IPS-NIHi7 (cell line): ENCODE data around the gene SLC22A17.

Source experiments
- DNase-seq: peaks from one replicate; pipeline ENCODE4 v3.0.0; 2012; ENCODE audit warnings: mixed read lengths; ENCODE audit errors: extremely low spot score

SLC22A17 gene

DNA sequence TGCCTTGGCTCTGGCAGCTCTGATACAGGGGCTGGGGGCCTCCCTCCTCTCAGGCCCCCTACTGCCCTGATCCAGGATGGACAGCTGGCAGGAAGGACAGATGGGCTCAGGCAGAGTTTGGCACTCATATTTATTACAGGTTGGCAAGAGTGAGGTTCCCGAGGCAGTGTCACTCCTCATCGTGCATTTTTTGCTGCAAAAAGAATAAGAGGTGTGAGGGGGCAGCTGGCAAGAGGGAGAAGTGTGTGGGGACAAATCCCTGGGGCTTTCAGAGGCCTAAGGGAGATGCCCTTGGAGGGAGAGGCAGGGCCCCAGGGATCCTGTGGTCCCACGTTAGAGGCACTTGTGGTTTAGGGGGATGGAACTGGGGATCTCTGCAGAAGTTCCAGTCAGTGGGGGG, 29.2 kb upstream of the SLC22A17 start:
- no peak for DNase-seq

DNA sequence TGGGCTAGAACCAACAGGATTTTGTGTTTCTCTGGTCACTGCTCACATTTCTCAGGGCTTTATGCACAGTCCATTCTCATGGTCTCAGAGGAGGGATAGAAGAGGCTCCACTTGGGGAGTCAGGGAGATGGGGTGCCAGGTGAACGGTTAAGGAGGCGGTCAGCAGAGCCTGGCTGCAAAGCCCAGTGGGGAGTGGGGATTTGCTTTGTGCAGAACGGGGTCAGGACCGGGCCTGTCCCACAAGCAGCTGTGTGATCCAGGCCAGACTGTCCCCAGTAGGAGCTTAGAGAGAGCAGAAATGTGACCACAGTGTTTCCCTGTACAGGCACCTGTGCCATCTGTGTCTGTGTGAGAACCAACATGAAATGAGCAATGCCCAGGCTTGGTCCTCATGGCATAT, 28.3 kb upstream of the SLC22A17 start:
- DNase-seq, result no peak

DNA sequence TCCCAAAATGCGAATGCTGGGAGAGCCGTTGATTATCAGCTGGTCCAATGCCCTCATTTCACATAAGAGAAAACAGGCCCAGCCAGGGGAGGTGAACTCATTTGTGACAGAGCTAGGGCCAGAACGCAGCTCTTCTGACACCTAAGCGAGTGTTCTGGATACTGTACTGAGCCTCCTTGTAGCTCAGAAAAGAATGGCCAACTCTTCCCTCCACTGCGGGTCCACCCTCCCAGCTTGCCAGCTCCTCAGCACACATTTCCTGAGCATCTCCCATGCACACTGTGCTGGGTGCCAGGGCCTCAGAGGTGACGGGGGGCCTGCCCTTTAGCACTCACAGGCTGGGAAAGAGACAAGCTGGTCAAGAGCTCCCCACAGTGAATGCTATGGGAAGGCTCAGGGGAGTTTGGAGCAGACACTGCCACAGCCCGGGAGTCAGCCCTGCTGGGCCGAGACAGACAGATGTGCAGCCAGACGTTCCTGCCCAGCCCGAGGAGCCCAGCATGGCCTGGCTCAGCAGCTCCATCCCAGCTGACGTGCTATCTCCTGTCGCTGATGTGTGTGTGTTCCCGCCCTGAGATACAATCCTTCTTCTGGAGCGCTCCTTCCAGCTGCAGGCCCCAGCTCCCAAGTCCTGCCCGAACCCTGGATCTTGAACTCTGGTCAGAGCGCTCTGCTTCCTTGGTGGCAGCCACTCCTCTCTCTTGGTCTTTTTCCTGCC, 27.7 kb upstream of the SLC22A17 start:
- DNase-seq, result no peak

DNA sequence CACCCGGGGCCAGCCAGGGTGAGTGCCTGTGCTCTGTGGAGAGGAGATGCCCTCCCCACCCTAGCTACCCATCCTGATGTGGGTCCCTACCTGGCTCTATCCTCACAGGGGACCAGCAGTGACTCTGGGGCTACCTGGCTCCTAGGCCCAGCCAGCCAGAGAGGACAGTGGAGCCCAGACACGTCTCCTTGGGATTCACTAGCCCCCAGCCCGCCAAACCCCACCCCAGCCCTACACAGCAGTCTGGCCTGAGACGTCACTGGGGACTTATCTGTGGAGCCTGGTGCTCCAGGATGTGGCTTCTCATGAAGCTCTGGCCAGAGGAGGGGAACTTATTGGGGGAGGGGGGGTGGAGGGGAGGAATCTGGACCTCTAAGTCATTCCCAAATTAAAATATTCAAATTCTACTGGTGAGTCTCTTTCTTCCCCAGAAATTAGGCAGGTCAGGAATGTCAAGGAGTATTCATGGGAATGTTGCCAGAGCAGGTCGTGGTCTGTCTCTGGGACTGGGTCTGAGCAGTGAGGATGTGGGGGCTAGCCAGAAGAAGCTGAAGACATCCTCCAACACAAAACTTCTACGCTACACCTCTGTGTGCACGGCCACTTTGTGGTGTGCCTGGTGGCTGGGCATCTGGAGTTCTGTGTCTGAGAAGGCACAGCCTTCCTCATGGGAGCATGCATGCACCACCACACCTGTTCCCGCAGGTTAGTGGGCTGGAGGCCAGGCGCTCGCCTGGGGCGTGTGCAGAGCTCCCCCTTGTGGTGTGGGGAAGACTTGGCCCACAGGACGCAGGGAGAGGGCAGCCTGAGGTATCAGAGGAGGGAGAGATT, 26.9 kb upstream of the SLC22A17 start:
- peak; percentile 86 for DNase-seq

DNA sequence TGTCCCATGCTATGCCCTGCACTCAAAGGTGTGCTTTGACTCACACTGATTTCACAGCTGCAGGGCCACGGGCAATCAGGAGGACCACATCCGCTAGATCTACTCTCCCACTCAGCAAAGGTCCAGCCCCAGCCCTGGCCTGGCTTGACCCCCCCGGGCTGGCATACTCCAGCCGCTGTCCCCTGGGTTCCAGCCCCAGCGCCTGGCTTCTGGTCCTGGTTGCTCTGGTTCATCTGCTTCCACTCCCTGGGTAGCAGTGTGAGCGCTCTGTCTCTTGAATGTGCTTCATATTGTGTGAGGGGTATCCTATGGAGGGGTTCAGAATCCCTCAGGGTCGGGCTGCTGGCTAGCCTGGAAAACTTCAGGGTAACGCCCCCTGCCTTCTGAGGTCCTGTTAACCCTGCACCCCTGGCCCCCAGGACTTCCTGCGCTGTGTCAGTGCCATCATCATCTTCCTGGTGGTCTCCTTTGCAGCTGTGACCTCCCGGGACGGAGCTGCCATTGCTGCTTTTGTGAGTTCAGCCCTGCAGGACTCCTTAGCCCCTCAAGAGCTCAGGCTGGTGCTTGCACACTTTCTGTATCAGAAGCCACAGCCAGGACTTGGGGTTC, 26.0 kb upstream of the SLC22A17 start:
- DNase-seq, result no peak

DNA sequence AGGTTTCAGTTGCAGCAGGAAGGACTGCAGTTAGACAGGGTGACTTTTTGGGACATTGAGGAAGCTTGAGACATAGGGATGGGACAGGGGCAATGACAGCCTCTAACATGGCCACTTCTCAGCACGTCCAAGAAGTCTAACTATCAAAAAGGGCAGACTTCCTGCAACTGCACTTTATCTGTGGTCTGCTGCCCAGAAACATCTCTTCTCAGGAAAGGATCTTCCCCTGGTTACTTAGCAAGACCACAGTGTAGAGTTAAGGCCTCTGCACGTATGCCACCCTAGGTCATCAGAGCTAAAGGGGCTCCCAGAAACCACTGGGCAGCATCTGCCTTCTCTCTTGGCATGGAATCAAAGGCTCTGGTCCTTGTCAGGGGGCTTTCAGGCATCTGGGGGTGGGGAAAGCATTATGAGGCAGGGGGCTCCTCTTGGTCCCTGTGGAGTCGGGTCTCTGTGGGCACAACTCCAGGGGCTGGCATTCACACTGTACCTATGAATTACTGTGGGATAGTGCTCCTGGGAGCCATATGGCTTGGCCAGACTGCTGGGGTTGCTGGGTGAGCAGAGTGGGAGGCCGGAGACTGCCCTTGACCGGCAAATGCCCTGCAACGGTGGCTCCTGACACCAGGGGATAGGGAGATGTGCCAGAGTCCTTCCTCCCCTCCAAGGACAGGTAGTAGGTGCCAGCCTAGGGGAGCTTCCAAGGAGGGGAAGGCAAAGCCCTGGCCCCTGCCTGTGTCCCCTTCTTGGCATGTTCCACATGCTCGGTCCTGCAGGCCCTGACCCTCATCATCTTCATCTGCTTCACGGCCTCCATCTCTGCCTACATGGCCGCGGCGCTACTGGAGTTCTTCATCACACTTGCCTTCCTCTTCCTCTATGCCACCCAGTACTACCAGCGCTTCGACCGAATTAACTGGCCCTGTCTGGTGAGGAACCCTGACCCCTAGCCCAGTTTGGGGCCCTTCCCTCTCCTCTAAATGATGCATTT, 25.2 kb upstream of the SLC22A17 start:
- DNase-seq, result no peak

DNA sequence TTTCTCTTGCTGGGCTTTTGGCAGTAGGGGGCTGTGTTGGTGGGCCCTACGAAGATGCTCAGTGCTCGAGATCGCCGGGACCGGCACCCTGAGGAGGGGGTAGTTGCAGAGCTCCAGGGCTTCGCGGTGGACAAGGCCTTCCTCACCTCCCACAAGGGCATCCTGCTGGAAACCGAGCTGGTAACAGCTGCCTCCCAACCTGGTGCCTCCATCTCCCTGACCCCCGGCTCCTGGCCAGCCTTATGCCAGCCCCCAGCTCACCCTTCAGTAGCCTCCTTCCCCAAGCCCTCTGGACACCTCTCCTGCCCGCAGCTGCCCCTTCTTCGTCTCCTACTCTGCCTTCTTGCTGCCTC, 24.5 kb upstream of the SLC22A17 start:
- no peak for DNase-seq

DNA sequence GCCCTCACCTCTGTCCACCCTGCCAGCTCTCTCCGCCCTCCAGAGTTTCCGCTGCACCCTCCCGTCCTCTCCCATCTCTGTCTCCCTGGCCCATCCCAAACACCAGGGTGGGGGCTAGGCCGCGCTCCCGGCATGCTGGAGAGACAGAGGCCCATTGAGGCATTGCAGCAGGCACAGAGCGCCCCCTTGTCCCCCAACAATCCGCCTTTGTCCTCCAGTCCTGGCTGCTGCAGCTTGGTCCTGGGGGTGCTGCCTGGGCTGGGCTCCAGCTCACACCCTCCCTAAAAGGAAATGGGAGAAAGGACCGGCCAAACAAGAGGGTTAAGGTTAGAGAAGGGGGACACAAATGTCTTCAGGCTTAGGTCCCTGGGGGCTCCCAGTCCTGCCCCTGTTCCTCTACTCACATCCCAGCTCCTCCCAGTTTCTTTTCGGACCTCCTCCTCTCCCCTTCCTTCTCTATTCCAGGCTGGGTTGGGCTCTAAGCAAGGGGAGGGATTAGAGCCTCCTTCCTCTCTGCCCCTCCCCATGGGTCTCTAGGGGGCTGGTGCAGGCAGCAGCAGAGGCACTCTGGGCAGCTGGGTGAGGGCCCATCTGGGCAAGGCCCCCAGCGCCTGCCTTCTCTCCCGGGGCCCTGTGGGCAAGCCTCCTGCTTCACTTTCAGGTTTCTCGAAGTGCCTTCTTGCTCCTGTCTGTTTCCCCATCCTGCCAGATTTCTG, 24.0 kb upstream of the SLC22A17 start, which contains the start of gene CMTM5:
Gene CMTM5 (plus strand): TSS at position 565 of the 716 bp plus-strand sequence. CDS start 206 bp downstream, outside the sequence.
- peak; percentile 68 for DNase-seq

DNA sequence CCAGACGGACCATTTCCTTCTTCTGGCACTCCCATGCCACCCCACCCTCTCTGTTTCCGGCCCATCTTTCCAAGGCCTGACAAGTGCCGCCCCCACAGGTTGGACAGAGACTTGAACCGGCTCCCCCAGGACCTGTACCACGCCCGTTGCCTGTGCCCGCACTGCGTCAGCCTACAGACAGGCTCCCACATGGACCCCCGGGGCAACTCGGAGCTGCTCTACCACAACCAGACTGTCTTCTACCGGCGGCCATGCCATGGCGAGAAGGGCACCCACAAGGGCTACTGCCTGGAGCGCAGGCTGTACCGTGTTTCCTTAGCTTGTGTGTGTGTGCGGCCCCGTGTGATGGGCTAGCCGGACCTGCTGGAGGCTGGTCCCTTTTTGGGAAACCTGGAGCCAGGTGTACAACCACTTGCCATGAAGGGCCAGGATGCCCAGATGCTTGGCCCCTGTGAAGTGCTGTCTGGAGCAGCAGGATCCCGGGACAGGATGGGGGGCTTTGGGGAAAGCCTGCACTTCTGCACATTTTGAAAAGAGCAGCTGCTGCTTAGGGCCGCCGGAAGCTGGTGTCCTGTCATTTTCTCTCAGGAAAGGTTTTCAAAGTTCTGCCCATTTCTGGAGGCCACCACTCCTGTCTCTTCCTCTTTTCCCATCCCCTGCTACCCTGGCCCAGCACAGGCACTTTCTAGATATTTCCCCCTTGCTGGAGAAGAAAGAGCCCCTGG, 23.0 kb upstream of the SLC22A17 start:
- DNase-seq, result no peak

DNA sequence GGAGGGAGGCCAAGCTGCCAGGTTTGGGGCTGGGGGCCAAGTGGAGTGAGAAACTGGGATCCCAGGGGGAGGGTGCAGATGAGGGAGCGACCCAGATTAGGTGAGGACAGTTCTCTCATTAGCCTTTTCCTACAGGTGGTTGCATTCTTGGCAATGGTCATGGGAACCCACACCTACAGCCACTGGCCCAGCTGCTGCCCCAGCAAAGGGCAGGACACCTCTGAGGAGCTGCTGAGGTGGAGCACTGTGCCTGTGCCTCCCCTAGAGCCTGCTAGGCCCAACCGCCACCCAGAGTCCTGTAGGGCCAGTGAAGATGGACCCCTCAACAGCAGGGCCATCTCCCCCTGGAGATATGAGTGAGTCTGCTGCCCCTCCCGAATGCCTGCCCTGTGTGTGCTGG, 20.4 kb upstream of the SLC22A17 start:
- no peak for DNase-seq

DNA sequence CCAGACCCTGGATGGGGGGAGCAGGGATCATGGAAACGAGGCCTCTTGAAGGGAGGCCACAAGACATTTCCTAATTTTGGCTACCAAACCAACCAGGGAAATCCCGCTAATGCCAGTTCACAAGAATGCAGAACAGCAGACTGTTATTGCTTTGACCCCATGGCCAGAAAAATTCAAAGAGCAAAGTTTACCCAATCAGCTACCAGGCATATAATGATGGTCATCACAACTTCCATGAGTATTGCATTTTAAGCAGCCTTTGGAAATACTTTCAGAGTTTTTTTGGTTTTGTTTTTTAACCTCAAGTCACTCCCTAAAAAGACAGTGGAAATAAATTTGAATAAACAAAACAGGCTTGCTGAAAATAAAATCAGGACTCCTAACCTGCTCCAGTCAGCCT, 19.8 kb upstream of the SLC22A17 start, which contains the start of gene IL25:
Gene IL25 (plus strand): TSS at position 301 of the 400 bp plus-strand sequence.
- no peak for DNase-seq

DNA sequence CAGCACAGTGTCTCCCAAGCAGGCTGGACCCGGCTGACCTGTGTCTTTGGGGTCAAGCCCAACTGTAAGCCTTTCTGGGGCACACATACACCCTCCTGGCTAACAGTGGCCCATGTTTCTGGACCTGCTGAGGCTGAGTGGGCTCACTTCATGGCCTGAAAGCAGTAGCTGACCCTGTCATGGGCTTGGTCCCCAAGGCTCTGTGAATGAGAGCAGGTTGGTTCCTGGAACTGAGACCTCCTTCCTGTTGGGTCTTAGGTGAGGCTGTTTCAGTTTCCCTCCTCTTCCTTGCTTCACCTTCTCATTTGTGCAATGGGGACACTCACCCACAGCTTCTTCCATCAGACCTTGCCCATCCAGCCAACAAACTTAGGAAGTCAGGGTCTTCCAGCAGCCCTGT, 19.2 kb upstream of the SLC22A17 start:
- no peak for DNase-seq

DNA sequence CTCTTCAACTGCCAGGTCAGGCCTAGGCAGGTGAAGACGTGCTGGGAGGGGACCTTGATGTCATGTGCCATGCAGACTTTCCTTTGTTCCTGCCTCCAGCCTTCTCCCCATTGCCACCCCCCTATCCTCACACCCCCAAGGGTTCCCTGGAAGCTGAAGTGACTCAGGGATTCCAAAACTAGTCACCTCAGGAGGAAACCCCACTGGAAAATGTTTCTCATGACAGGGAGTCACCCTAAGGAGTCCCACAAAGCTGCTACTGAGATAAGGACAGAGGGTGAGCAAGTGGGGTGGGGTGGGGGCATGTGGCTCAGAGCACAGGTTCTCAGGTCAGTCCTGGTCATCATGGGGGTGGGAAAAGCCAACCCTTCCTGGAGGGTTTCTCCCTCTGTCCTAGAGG, 17.5 kb upstream of the SLC22A17 start:
- no peak for DNase-seq

DNA sequence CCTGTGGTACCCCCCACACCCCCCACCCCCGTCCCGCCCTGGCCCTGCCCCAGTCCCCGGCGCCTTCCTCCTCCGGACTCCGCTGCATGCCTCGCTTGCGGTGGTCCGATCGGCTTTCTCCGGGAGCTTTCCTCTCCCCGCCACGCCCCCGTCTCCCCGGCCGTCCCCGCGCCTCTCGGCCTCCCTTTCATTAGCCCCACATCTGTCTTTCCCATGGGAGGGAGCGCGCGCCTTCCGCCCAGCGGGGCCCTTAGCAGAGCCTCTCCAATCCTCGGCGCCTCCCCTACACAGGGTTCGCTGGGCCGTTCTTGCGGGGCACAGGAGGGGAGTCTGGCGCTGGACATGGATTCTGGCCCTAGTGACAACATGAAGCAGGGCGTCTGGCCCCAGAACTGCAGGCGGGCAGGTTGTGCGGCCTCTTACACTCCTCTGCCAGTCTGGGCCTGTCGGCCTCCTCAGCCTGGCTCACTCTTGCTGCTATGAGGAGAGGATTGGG, 13.8 kb upstream of the SLC22A17 start:
- peak; percentile 91 for DNase-seq

DNA sequence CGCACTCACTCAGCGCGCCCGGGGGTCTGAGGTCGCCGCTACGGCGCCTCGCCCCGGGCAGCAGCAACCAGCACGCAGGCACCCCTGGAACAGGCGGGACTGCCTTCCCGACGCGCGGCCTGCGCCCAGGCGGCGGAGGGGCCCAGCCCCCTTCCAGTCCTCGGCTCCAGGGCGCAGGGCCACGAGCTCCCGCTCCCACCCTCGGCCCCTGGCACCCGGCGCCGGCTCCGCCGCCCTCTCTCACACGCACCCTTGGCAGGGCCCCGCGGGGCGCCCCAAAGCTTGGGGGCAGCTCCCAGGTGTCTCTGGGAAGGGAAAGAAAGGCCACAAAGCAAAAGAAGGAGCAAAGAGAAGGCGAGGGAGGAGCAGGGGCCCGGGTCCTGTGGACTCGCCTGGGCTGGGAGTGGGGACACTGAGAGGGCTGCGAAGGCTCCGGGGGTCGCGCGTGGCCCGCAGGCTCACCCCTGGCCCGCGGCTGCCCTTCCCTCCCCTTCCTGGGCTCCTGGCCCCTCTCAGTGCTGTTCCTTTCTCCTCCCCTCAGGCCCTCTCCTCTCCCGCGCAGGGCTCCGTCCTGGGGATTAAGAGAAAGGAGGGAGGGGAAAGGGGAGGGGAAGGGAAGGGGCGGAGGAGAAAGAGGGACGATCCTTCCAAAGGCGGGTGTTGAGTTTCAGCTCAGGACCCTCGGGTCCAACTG, 13.2 kb upstream of the SLC22A17 start:
- DNase-seq, result peak; percentile 86

DNA sequence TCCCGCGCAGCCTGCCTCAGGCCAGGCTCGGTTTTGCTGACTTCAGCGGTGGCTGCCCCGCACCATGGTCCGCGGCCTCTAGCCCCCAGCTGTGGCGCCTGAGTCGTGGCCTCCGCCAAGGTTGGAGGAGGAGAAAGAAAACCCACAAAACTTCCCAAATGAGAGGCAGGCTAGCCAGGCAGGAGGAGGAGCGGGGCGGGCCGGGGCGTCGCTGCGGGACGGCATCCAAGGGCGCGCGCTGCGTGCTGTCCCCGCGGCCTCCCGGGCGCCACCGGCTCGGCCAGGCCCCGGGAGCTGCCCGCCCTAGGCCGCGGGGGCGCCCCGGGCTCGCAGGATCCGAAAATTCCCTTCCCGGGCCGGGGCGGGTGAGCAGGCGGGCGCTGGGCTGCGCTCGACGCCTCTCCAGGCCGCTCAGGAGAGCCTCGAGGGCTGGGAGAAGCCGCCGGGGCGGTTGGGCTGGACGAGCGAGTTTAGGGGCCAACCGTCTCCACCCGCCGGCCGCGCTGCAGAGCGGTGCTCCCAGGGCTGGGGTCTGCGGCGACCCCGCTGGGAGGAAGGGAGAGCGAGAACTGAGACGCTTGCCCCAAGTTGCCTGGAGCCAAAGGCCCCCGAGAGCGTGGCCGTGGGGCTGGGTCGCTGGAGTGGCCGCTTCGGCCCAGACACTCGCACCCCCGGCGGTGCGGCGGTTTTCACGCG, 12.5 kb upstream of the SLC22A17 start, which contains the start of gene EFS:
Gene EFS (minus strand): TSS at position 137 of the 696 bp plus-strand sequence. CDS start 147 bp downstream, outside the sequence.
- peak; percentile 59 for DNase-seq

DNA sequence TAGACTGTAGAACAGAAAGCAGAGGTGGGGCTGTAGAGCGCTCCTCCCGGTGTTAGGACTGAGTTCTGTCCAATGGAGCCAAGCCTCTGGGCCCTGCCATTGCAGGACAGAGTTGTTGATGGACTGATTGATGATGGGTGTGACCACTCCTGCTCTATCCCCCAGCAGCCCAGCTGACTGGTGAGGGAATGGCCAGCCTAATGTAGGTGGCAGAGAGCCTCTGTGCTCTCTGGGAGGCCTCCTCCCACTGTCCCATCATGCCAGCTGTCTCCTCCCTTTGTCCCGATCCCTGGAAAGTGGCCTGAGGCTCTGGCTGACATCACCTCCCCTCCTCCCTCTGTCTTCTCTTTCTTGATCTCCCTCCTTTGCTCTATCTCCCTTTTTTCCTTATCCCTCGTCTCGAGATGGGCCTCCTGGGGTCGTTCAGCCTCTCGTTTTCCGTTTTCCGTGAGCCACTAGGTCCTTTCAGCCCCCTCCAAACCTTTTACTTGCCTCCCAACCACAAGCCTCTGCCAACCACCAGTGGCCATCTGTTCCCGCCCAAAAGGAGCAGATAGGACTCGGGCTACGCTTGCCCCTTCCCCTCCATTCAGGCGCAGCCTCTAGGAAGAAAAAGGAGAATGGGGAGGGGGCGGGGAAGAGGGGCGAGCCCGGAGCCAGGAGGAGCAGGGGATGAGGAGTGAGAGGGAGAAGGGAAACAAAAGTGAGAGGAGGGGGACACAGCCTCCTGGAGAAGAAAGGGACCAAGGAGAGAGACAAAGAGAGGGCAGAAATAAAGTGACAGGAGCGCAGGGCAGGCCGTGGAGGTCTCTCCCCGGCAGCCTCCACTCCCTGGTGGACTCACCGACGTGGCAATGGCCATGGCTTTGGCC, 11.7 kb upstream of the SLC22A17 start:
- DNase-seq, result peak; percentile 62
